Amniotic stem cell (primary cell): Measurements from ENCODE around the gene DLX6.
A peak's percentile ranks its signal among the peaks of the same experiment; 100 is the strongest.
"Not testable (repeated sequence)": the region's sequence is repeated elsewhere in the genome, so short reads cannot be mapped to it uniquely, and the experiment has no call there.

Experiments
- DNase-seq: peaks from one replicate; lab custom pipeline; 2025; lab: John Stamatoyannopoulos, UW

Gene DLX6

GRCh38 chr7:97022491-97023306 lies 17.3 kb downstream of the DLX6 start:
- DNase-seq = no peak

- DNase-seq = peak; percentile 39
Measured at GRCh38 chr7:97024209-97025129, 19.1 kb downstream of the DLX6 start, which contains the start of gene DLX5. DLX5 (minus strand) TSS chr7:97024831; CDS start chr7:97024623, 208 bp downstream.

GRCh38 chr7:97025130-97025499 lies 19.8 kb downstream of the DLX6 start:
- no peak for DNase-seq

GRCh38 chr7:97025983-97026714 lies 20.8 kb downstream of the DLX6 start:
- DNase-seq = no peak

GRCh38 chr7:97026715-97027426 lies 21.5 kb downstream of the DLX6 start:
- no peak for DNase-seq

- DNase-seq = peak; percentile 79
Measured at GRCh38 chr7:97027427-97028234, 22.3 kb downstream of the DLX6 start.

GRCh38 chr7:97034213-97034852 lies 29.0 kb downstream of the DLX6 start:
- DNase-seq = not testable (repeated sequence)

GRCh38 chr7:97039374-97040065 lies 34.2 kb downstream of the DLX6 start:
- no peak for DNase-seq

- no peak for DNase-seq
Measured at GRCh38 chr7:97043281-97043680, 37.9 kb downstream of the DLX6 start.
